GM12864 (cell line): Measurements from ENCODE around the gene SHLD2.
"Not testable (repeated sequence)": the region's sequence is repeated elsewhere in the genome, so short reads cannot be mapped to it uniquely, and the experiment has no call there.

ENCODE experiments used
- DNase-seq: peaks from one replicate; pipeline ENCODE4 v3.0.0-alpha.2; 2011; ENCODE audit warnings: low read depth
- H3K4me3 ChIP-seq: 2 replicates; pipeline ENCODE4 v1.5.1; 2011; ENCODE audit warnings: mild to moderate bottlenecking, low read depth, low read length, control low read depth

The SHLD2 gene

DNA sequence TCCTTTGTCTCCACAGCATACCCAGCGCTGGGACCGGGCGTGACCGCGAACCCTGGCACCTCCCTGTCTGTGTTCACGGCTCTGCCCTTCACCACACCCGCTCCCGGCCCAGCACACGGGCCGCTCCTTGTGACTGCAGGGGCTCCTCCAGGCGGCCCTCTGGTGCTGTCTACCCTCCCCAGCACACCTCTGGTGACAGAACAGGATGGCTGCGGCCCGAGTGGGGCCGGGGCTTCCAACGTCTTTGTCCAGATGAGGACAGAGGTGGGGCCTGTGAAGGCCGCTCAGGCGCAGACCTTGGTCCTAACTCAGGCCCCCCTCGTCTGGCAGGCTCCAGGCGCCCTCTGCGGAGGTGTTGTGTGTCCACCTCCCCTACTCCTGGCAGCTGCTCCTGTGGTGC lies 133.2 kb downstream of the SHLD2 start:
- not testable (repeated sequence) for H3K4me3 ChIP-seq, DNase-seq

DNA sequence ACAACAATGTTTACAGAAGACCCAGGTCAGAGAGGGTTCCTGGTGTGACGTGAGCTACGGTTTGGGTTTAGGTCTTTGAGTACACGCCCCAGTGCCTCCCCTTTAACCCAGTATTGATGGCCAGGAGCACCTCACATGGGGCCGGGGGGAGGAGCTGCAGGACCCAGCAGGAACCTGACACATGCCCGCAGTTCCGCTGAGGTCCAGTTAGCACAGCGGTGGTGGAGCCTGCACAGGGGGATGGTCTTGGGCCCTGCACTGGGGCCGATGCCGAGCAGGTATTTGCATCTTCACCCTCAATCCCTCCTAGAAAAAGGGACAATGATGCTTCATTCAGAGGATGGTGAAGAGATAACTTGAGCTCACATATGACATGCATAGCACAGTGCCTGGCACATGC lies 134.2 kb downstream of the SHLD2 start:
- H3K4me3 ChIP-seq, DNase-seq: not testable (repeated sequence)

DNA sequence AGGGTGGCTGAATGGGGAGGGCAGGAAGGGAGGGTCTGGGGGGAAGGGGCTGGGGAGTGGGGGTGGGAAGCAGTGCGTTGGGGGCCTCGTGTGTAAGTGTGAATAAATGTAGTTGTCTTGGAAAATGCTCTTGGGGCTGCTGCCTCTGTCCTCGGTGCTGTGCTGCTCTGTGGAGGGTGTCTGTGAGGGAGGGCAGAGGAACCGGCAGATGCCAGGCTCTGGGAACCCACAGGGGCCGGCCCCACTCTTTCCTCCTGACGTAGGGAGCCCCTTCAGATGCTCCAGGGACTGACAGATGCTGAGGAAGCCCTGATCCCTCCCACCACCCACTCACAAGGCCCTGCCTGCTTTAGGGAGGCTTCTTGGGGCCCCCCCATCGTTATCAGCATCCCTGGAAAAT lies 139.8 kb downstream of the SHLD2 start:
- H3K4me3 ChIP-seq, DNase-seq: not testable (repeated sequence)

DNA sequence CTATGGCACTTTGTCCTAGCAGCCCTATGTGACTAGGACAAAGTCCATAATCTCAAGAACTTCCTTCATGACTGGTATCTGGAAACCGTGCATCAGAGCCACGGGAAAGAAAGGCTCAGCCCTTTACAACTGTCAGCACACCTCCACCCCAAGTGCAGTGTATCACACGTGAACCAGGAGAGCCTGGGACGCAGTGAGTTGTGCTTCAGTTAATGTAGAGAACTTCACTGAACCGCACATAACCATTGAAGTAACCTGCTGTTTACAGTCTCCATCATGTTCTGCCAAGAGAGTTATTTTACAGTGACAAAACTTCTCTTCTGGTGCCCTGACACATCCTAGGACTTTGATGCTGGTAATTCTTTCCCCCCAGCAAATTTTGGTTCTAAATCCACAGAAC lies 142.2 kb downstream of the SHLD2 start:
- not testable (repeated sequence) for H3K4me3 ChIP-seq, DNase-seq

DNA sequence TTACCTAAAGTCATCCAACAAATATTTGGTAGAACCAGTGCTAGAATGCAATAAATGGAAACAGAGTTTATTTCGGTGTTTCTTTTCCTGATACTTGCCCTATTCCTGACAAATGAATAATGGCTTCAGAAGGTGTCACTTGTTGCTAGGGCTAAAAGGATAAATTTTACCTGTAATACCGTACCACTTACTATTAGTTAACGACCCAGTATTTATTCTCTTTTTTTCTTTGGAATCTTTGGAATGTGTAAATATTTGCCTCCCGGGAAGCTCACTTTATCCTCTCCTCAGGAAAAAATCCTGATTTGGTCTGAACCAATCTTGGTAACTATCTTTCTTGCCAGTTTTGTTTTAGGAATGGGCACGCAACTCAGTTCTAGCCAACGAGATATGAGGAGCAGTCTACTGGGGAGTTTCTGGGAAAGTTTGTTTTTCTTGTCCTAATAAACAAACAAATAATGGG lies 144.4 kb downstream of the SHLD2 start:
- DNase-seq, H3K4me3 ChIP-seq: not testable (repeated sequence)
